Coronary artery (tissue), 2 donors: ENCODE data around the gene ZBTB20.

Experiments used
- DNase-seq: peaks from one replicate; pipeline ENCODE4 v3.0.0-alpha.2; 2017; ENCODE audit warnings: low spot score
- H3K27ac ChIP-seq, 2 donors: fragments of 200-600 bp; sonication (generic); one replicate each; pipeline ENCODE4 v1.5.1; 2016 to 2019
- H3K4me3 ChIP-seq: fragments of 200-600 bp; sonication (generic); 2 replicates; pipeline ENCODE4 v1.5.1; 2016; ENCODE audit warnings: mild to moderate bottlenecking, moderate library complexity
- CTCF ChIP-seq: fragments of 200-600 bp; sonication (generic); IDR thresholded peaks from one replicate; pipeline ENCODE4 v1.5.1; 2019; ENCODE audit warnings: antibody characterized with exemption

Gene ZBTB20

GRCh38 chr3:114758831-114759699 is 388.0 kb downstream of the ZBTB20 start:
- no peak for DNase-seq
- peak overlapping the region in 1 of 2 donors; percentile 46 for H3K27ac ChIP-seq
- peak overlapping the region; percentile 53 for H3K4me3 ChIP-seq
- TF ChIP-seq CTCF = no peak

GRCh38 chr3:114756506-114757279 is 390.4 kb downstream of the ZBTB20 start:
- no peak overlapping the region for H3K4me3 ChIP-seq
- peak overlapping the region in 1 of 2 donors; percentile 2 for H3K27ac ChIP-seq
- no peak for DNase-seq

GRCh38 chr3:114746502-114746901 is 400.6 kb downstream of the ZBTB20 start:
- no peak for TF ChIP-seq CTCF
- Histone ChIP-seq H3K27ac (peak overlapping the region in 1 of 2 donors; percentile 34), H3K4me3 (peak overlapping the region; percentile 34)
- no peak for DNase-seq

More at GRCh38 chr3:114756506-114757279, 390.4 kb downstream of the ZBTB20 start:
- TF ChIP-seq CTCF = no peak

DNA sequence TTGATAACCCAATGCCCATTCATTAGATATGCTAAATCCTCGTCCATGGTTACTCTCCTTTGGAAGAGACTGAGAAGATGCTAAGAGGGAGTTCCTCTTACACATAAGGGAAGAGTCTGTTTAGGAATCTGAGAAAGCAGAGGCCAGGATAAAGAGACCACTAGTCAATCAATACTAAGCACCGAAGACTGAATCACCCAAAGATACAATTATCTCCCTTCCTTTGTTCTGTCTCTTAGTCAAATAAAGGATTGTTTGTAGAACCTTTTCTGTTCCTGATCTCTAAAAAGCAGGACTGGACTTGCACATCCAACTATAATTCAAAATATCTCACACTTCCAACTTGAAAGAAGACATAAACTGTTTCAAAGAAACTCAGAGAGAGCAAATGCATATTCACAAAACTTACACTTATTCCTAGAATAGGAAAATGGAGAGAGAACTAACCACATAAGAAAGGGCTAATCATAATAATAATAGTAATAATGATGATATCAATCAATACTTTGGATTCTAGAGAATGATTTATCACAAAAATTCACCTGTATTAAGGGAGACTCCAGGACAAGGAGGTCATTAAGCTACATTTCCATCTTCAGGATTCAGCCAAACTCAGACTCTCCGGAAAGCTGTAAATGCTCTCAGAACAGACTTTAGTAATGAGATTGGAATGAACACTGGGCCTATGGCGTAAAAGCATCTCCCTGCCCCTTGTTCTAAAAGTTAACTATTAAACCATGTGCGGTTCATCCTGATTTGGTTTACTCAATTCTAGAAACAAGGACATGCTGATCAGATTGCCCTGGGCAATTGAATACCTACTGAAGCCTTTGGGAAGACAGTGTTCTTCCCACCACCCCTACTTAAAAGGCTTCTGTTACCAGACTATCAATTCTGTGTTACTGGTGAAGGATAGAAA is 401.5 kb downstream of the ZBTB20 start:
- no peak for TF ChIP-seq CTCF
- peak overlapping the region; percentile 35 for H3K4me3 ChIP-seq
- H3K27ac ChIP-seq = peak overlapping the region in 1 of 2 donors; percentile 69
- DNase-seq = no peak

- no peak for DNase-seq
- TF ChIP-seq CTCF = no peak
- no peak overlapping the region for H3K4me3 ChIP-seq
- no peak overlapping the region for H3K27ac ChIP-seq
These were observed 403.2 kb downstream of the ZBTB20 start for GRCh38 chr3:114743746-114744485.

- no peak overlapping the region for H3K27ac ChIP-seq
- DNase-seq = no peak
- no peak for TF ChIP-seq CTCF
- H3K4me3 ChIP-seq = no peak overlapping the region
These were observed 406.0 kb downstream of the ZBTB20 start for GRCh38 chr3:114741066-114741465.
